Stimulated activated CD4-positive, alpha-beta T cell treated with anti-CD3 and anti-CD28 coated beads, Interleukin-12 subunit alpha, Interleukin-12 subunit beta, amount 100 ng/mL, for 4 hours (primary cell): ENCODE results near the gene HADHB.
A peak's percentile ranks its signal among the peaks of the same experiment; 100 is the strongest.
"Not testable (repeated sequence)": the region's sequence is repeated elsewhere in the genome, so short reads cannot be mapped to it uniquely, and the experiment has no call there.

ENCODE experiments used
- DNase-seq: peaks from one replicate; pipeline ENCODE4 v3.0.0-alpha.2; 2020

The HADHB gene

DNA sequence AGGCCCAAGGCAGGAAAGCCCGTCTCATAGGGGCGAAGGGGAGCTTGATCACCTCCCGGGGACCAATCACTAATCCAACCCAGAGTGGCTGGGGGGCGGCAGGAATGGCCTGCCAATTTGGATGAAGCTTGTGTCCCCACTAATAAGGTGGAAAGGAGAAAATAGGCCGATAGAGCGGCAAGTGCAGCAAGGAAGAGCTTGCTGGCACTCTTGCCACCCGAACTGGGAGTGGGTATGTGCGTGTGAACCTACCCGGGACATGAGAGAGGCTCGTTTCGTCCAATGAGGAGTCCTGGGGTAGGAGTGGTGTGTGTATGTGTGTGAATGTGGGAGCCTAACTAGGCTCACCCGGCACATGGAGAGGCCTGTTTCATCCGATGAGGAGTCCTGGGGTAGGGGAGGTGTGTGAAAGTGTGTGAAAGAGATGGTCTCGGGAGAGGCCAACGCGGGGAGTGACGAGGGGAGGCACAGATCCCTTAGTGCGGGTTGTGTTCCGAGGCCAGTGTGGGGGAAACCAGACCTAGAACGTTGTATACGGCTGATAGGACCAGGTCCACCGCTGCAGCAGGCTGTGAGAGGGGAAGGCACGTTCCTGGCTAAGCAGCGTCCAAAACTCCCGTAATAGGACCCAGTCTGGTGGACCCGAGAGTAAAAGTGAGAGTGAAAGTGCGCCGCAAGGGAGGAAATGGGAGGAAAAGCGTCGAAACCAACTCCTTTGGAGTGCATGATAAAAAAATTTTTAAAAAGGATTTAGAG is 54.1 kb downstream of the HADHB start:
- peak; percentile 22 for DNase-seq

DNA sequence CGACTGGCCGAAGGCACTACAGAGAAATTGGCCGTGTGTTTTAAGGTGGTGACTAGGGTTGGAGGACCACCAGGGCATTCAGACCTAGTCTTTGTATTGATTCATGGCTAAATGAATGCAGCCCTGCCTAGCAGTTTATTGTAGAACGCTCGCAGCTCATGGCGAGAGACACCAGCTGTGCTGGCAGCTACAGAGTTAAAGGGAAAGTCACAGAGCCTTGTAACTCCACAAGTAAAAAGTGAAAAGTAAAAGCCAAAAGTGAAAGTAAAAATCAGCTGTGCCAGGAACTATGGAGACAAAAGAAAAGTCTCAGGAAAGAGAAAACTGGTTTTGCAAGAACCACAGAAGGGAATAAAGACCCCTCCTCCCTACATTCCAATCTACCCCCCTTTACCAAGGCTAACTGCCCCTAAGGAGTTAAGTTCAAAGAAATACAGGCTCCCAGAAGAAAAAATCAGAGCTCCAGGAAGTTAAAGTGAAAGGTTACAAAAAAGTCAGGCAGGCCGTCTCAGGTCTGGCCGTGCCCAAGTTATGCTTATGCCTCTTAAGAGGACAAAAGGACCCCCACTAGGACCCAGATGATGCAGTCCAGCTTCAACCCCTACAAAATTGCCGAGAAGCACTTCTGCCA is 54.8 kb downstream of the HADHB start:
- DNase-seq, result no peak

DNA sequence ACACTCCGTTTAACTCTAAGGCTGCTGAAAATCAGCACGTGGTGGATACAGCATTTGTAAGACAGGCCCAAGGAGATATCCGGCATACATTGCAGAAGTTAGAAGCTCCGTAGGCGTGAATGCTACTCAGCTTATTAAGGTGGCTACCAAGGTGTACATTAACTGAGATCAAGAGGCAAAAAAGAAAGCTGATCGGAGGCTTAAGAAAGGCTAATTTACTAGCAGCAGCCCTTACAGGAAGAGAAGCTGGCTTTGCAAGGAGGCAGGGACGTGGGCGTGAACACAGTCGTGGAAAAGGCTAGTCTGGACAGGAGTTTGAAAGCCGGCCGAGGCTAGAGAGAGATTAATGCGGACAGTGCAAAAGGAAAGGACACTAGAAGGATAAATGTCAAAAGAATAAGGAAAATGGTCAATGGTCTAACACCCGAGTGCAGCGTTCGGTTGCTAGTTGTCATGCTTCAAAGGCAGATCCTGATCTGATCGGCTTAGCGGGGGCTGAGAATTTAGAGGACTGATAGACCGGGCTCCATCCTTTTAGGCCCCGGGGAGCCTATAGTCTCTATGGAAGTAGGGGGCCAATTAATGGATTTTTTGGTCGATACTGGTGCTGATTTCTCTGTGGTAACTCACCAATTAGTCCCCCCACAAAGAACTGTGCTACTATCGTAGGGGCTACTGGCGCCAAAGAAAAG is 55.6 kb downstream of the HADHB start:
- peak; percentile 3 for DNase-seq

DNA sequence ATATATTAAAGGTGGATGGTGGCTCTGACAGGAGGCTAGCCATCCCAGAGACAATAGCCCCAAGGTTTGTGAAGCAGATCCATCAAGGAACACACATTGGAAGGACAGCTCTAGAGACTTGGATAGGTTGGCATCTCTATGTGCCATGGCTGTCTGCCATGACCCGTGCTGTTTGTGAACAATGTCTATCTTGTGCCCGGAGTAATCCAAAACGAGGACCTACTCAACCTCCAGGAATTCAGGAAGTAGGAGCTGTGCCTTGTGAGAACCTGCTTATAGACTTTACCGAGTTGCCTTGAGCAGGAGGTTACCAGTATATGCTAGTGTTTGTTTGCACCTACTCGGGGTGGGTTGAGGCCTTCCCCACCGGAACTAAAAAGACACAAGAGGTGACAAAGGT is 58.1 kb downstream of the HADHB start:
- no peak for DNase-seq

DNA sequence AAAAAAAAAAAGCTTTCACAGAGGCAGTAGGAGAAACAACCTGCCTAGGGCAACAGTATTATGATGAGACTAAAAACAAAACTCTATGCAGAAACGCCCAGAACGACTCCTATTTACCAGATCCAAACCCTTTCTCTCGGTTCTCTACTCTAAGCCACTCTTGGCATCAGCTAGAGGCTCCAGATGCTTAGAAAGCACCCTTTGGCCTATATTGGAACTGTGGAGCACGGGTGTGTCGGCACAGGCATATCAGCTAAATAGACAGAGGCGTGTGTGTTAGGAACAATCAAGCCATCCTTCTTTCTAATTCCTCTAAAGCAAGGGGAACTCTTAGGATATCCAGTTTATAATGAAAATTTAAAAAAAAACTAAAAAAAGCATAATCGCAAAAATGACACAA is 60.4 kb downstream of the HADHB start:
- DNase-seq, result not testable (repeated sequence)

DNA sequence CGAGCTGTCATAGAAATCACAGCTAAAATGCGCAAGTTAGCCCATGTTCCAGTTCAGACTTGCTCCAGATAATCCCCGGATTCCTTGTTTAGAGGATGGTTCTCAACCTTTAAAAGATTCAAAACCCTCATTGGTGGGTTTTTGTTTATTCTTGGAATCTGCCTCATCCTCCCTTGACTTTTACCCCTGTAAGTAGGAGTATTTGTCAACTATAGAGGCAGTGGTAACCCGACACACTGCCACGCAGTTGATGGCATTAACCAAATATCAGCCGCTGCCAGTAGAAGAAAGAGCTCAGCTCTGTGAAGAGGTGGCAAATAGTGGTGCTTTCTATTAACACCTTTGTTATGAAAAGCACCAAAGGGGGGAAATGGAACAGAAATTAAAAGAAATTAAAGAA is 60.8 kb downstream of the HADHB start:
- DNase-seq, result no peak

DNA sequence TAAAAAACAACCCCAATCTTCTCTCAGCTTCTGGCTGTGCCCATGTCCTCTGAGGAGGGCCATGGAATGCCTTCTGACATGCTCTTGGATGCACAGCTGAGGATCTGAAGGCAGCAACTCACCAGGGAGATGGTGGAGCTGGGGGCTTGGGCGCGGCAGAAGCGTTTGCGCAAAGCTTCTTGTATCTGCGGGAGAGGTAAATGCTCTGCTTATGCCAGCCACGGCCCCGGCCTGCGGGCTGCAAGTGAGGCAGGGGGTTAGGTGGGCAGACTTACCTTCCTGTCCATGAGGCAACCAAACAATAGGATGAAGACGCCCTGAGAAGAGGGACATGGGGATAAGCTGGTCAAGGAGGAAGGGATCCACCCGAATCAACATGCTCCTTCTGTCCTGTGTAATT is 65.2 kb downstream of the HADHB start:
- DNase-seq, result no peak

DNA sequence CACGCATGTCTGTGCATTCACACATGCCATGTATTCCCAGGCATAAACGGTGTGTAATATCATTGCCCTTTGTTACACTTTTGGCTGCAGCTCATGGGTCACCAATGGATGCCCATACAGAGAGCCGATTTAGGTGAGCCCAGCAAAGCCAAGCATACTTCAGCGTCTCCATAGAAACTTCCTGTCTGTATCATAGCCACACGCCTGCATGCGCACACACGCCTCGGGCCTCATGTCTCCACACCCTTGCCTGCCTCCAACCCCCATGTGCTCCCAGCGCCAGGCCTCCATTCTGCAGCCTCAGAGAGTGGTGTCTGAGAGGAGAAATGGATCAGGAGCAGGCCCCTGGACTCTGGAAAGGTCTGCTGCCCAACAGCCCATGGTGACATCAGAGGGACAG is 67.7 kb downstream of the HADHB start:
- DNase-seq, result no peak

DNA sequence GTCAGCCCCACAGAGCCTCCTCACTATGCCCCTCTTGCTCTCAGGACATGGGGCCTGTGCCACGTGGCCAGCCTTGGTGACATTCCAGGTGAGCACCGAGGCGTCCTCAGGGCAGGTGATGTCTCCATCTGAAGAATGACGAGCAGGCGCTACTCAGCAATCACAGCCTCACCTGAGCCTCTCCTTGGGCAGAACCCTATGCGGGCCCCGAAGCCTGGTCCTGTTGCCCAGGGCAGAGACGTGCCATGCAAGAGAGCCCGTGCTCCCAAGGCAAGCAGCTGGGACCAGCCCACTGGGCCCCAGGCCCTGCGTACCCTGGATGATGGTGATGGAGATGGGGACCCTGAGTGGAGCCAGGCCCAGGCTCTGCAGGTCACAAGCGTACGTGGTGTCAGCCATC is 68.7 kb downstream of the HADHB start:
- no peak for DNase-seq

DNA sequence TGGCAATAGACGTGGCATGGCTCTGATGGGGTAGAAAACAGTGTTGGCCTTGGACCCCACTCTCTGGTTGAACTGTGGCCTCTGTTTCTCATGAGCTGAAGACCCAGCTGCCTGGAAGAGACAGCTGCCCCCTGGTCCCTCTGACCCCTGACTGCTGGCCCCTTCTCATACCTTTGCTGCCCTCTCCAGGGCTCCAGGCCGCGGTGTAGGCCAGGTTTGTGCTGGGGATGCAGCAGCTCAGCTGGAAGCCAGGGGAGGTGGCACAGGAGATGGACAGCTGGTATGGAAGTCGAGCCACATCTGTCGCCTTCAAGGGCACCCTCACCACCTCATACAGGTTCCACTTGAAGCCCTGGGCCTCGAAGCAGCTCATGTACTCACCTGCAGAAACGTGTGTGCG is 69.5 kb downstream of the HADHB start:
- no peak for DNase-seq

DNA sequence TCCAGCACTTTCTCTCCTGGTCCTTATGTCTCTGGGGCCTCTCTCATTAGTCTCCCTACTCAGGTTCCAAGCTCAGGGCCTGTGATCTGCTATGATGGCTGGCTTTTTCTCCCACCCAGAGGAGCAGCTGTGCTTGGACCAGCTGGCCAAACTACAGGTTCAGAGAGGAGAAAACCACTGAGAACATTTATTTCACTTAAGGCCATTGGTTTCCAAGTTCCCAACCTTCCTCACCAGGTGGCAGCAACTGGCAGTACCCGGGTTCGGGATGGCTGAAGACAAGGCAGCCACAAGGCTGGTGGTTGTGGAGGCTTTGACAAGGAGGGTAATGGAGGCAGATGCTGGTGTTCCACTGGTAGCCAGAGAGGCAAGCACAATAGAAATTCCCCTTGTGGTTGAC is 71.3 kb downstream of the HADHB start:
- DNase-seq, result no peak

DNA sequence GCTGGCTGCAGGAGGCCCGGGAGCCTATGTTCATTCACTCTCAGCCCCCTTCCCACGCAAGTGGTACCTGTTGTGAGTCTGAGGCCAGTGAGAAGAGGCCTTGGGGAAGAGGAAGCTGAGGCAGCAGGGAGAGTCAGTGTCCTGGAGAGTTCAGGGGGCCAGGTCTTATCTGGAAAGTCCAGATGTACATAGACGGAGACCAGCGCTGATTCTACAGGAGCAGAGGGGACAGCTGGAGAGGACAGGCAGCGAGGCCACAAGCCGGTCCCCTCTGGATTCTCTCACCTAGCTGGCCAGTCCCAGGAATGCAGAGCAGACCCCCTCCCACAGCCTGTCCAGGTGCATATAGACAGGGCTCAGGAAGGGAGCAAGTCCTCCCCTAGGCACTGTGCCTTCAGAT is 72.1 kb downstream of the HADHB start:
- no peak for DNase-seq

DNA sequence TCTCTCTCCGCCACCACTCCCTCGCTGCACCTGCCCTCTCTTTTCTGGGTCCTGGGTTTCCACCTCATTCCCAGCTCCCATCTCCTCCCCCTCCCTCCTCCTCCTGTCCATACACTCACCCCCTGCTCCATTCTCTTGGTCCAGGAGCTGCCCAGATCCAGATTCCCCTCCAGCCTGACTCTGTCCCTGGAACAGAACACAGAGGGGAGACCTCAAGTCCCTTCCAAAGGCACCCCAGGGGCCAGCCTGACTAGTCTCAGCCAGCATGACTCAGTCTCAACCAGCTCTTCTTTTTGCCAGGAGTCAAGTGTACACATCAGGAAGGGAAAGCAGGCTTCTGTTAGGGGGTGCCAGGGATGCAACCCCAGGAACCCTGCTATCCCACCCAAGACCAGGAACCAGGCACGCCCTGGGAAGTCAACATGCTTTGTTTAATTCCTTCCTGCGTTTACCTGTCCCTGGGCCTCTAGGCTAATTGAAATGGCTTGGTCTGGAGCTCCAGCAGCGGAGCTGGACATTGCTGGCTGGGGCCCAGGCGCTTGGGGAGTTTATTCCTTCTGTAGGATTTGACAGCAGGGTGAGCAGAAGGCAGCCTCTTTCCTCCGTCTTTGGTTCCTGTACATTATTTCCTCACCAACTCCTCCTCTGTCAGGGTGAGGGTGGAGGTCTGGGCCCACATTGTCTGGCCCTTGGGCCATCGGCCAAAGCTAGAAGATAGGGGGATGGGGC is 72.8 kb downstream of the HADHB start:
- no peak for DNase-seq

DNA sequence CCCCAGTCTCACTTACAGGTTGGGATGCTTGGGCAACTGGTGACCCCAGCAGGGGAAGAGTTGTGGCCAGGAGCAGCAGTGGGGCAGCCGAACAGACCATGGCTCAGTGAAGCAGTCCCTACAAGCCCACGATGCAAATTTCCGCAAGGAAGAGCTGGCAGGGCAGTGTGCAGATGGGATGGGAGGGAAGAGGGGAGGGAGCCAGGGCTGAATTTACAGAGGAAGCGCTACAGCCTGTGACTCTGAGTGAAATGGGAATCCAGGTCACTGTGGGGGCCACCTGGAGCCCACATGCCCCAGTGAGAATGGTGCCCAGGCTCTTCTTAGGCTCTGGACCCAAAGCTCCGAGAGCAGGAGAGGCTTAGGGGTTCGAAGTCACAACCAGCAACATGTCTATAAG is 74.2 kb downstream of the HADHB start:
- DNase-seq, result no peak

DNA sequence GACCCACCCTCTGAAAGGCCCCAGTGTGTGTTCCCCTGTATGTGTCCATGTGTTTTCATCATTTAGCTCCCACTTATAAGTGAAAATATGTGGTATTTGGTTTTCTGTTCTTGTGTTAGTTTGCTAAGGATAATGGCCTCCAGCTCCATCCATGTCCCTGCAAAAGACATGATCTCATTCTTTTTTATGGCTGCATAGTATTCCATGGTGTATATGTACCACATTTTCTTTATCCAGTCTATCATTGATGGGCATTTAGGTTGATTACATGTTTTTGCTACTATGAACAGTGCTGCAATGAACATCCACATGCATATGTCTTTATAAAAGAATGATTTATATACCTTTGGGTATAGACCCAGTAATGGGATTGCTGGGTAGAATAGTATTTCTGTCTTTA is 79.7 kb downstream of the HADHB start:
- not testable (repeated sequence) for DNase-seq

DNA sequence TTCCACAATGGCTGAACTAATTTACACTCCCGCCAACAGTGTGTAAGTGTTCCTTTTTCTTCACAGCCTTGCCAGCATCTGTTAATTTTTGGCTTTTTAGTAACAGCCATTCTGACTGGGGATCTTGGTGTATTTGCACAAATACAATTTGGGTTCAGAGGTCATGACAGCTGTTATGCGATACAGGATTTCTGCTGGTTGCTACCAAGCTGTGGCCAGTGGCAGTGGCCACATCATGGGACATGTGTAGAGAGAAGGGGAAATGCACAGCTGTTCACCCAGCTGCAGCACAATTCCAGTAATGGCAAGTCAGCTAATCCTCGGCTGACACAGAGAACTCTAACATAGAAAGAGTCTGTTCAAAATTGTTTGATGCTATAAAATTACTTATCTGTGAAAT is 80.2 kb downstream of the HADHB start:
- no peak for DNase-seq

DNA sequence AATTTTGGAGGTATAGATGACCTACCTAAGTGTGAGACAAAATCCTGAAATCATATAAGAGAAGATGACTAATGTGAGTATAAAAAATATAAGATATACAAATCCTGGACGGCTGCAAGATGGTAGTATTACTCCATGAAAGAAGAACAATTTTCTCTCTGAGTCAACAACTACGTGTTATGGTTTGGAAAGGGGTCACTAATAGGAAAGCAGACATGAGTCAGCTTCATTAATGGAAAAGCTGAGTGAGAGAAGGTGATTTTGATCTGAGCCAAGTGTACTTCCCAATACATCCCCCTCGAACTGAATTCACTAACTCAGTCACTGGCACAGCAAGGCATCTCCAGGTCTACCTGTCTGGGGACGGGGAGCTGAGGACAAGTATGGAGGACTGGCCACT is 81.1 kb downstream of the HADHB start:
- no peak for DNase-seq

DNA sequence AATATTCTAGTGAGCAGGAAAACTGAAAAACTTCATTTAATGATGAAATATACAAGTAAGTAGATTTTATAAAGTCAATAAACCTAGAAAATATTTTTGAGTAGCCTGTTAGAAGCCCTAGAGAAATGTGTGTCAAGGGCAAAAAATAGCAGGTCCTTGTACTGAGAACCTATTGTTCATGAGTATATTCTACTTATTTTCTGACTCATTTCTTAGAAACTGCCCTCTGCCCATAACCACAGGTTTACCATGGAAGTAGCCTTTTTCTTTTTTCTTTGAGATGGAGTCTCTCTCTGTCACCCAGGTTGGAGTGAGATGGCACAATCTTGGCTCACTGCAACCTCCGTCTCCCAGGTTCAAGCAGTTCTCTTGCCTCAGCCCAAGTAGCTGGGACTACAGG is 81.8 kb downstream of the HADHB start:
- no peak for DNase-seq

DNA sequence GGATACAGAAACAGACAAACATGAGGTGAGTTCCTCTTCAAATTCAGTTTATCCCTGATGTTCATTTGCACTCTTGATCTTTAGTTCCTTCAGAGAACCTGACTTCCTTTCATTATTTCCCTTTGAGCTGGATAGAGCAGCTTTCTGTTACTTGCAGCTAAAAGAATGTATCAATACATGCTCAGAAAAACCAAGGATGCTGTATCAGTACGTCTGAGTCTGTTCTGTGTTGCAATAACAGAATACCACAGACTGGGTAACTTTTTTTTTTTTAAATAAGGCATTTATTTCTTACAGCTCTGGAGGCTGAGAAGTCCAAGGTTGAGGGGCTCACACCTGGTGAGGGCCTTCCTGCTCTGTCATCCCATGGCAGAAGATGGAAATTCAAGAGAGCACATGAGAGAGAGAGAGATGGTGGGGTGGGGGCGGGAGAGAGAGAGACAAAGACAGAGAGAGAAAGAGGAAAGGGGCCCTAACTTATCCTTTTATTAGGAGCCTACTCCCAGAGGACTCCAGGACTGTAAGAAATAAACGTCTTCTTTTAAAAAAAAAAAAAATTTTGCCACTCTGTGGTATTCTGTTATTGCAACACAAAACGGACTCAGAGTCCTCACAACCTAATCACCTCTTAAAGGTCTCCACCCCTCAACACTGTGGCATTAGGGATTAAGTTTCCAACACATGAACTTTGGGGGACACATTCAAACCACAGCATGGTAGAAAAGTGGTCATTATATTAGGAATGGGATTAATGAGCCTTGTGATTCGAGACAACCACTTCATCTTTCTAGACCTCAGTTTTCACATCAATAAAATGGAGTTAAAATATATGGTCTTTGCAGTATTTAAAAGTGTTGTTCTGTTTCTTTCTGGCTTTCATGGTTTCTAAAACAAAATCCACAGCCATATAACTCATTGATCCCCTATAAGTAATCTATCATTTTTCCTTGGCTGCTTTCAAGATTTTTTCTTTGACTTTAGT is 82.8 kb downstream of the HADHB start:
- DNase-seq, result no peak

DNA sequence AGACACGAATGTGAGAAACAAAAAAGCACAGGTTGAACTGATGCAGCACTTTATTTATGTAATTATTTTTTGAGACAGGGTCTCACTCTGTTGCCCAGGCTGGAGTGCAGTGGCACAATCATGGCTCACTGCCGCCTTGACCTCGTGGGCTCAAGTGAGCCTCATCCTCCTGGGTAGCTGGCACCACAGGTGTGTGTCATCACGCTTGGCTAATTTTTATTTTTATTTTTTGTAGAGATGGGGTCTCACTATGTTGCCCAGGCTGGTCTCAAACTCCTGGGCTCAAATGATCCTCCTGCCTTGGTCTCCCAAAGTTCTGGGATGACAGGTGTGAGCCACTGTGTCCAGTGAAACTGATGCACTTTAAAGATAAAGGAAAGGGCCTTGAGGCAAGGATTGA is 84.3 kb downstream of the HADHB start:
- not testable (repeated sequence) for DNase-seq

DNA sequence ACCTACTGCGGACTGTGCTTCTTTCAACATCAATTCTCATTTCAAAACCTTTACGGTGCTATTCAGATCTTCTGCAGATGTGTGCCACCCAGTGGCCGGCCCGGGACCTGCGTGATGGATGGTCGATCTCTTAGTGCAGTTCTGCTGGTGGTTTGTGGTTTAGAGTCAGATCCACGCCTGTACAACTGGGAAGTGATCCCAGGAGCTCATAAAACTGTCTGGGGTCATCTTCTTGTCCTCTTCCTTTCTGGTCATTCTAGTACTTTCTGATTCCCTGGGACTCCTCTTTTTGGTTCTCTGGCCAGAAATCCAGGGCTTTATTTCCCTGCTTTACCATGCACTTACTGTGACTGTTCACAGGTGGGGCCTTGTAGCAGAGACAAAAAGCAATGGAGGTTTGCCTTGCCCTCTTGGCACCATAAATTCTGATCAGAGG is 85.4 kb downstream of the HADHB start:
- DNase-seq, result peak; percentile 79

DNA sequence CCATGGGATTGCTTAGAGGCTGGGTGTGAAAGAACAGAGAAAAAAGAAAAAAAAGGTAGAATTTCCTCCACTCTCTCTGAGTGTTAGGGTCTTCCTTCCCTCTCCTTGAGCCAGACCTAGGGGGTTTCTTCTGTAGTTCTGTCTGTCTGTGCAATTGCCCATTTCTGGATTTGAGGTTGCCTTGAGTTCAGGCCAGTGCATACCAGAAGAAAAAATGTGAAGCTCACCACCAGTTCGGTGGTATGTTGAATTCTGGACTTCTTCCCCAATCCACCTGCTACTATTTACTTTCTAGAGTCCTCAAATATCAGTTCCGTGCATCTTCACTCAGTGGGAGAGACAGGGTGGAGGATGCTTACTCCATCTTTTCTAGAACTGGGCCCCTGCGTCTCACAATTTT is 85.9 kb downstream of the HADHB start:
- no peak for DNase-seq
